HG03280 (cell line): Measurements from ENCODE around the gene CTSE.
"Not testable (repeated sequence)": the region's sequence is repeated elsewhere in the genome, so short reads cannot be mapped to it uniquely, and the experiment has no call there.

Source experiments
- ATAC-seq: cut with Tn5 transposase; IDR thresholded peaks from one replicate; pipeline ENCODE4 v1.9.1; 2021; ENCODE audit warnings: mild to moderate bottlenecking, moderate library complexity; ENCODE audit not compliant: unreplicated experiment

The CTSE gene

GRCh38 chr1:206023695-206024094 is at the start of gene CTSE:
CTSE (minus strand) TSS chr1:206023895; CDS start chr1:206023791, 104 bp downstream.
- no peak for ATAC-seq

DNA sequence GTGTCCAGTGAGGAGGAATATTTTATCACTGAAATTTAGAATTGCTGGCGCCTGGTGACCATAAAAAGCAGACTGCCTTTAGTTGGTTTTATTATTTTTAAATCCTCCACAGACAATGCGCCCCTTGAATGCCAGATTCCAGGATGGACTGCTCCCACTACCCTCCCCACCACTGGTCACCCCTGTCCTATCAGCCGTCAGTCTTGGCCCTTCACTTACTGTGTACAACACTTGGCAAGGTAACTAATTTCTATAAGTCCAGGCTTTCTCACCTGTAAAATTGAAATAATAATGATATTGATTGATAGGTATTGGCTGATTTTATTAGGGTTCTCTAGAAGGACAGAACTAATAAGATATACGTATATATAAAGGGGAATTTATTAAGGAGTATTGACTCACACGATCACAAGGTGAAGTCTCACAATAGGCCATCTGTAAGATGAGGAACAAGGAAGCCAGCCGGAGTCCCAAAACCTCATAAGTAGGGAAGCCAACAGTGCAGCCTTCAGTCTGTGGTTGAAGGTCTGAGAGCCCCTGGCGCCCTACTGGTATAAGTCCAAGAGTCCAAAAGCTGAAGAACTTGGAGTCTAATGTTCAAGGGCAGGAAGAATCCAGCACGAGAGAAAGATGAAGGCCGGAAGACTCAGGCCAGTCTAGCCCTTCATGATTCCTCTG is 47.1 kb upstream of the CTSE start:
- ATAC-seq: no peak

DNA sequence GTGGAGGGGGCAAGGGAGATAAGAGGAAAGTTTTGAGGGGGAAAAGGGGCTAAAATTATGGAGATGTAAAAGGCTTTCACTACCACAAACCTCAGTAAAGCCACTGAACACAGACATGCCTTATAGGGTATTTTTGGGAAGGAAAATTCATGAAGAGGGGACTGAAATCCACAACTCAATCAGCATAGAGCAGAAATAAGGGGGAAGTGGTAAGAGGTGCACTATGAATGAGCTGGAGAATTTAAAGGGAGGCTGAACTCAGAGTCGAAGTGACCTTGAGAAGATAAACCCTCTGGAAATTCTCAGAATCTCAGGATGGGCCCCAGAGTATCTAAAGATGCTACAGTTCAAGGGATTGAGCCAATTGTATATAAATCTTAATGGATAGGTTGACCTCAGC is 44.6 kb upstream of the CTSE start:
- ATAC-seq: no peak

DNA sequence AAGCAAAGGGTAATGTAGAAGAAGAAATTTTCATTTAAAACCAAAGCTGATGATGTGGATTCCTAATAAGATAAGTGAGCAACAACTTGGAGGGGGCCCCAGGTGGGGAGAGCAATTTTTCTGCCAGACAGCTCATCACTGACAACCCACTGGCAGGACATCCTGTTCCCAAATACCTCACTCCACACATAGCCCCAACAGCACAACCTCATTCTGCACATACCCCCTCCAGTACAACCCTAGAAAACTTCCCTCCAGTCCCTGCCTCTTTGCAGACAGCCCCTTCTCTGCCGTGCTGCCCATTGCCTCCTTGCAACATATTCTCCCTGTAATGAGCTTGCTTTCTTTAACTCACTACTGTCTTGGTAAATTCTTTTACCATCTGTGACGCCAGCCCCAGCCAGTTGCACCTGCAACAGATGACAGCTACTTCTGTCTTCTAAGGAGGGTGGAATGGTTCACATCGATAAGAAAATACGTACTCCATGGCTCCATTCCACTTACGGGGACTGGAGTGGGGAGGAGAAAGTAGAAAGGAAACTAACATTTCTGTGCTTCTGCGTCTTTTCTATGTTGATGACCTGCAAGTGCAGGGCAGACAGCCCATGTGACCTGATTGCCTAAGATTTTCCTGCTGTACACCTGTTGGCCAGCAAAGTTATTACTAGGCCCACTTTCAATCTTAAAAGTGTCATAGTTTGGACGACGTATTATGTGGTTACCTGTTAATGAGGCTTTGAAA is 44.0 kb upstream of the CTSE start:
- ATAC-seq: peak; percentile 42

GRCh38 chr1:206066479-206067171 is 42.9 kb upstream of the CTSE start:
- peak; percentile 90 for ATAC-seq

DNA sequence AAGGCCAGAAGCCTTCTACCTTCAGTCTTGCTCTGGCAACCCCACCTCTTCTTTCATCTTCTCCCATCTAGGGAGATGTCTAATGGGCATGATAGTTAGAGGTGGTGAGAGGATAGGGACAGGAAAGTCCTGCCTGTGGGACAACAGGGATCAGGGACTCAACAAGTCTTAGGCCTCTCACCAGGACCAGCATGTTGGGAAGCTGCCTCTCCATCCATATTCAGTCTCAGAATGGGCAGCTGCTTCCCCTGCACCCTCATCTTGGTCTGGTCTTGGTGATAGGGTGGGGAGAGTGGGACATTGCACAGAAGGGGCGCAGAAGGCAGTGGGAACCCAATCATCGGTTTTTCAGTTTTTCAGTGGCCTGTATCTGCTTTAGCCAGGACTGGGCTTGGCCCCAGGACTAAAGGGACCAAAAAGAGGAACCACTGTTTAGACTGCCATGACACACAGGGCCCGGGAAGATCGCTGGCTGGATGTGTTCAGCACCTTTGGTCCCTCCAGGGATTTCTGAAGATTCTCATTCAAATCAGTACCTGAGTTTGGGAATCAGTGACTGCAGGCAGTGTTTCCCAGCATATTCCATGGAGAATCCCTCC is 42.0 kb upstream of the CTSE start:
- ATAC-seq: no peak

GRCh38 chr1:206064501-206064900 is 40.8 kb upstream of the CTSE start:
- not testable (repeated sequence) for ATAC-seq

GRCh38 chr1:206064001-206064400 is 40.3 kb upstream of the CTSE start:
- ATAC-seq: not testable (repeated sequence)

GRCh38 chr1:206062464-206062863 is 38.8 kb upstream of the CTSE start:
- ATAC-seq: no peak

- ATAC-seq: no peak
Measured at GRCh38 chr1:206060844-206061243, 37.1 kb upstream of the CTSE start.

- ATAC-seq: no peak
Measured at GRCh38 chr1:206059355-206059915, 35.7 kb upstream of the CTSE start.

GRCh38 chr1:206058927-206059292 is 35.2 kb upstream of the CTSE start:
- ATAC-seq: no peak

DNA sequence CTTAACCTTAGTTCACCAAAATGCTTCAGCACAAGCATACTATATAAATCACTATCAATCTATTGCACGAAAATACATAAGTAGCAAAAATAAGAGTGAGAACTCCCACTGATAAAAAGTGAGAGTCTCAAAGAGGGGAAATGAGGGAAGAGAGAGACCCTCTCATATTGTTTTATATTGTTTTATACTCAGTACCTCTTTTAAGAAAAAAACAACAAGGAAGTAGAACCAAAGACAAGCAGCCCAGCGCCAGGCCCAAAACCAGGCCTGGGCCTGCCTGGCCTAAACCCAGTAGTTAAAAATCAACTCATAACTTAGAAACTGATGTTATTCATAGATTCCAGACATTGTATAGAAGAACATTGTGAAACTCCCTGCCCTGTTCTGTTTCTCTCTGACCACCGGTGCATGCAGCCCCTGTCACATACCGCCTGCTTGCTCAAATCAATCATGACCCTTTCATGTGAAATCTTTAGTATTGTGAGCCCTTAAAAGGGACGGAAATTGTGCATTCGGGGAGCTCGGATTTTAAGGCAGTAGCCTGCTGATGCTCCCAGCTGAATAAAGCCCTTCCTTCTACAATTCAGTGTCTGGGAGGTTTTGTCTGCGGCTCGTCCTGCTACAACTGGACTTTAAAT is 34.7 kb upstream of the CTSE start:
- ATAC-seq: not testable (repeated sequence)

GRCh38 chr1:206055639-206056323 is 32.1 kb upstream of the CTSE start:
- not testable (repeated sequence) for ATAC-seq

DNA sequence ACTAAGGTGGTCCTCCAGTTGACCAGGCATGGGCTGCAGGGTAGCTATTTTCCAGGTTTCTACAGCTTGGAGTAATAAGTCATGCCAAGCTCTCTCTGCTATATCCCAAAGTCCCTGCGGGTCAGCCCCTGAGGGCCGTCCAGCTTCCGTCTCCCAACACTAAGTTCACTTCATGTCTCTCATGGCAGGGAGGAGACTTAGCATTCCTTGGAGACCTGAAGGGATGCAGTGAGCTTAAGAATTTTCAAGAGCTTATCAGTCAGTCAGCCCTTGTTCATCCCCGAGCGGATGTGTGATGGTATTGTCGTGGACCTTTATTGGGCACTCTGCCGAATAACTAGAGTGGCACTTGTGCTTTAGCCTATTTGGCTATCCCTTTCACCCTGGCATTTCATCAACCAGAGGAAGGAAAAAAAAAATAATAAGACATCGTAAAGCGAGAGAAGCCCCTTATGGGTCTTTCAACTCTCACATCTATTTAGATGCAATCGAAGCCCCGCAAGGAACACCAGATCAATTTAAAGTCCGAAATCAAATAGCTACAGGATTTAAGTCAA is 31.5 kb upstream of the CTSE start:
- ATAC-seq: not testable (repeated sequence)

DNA sequence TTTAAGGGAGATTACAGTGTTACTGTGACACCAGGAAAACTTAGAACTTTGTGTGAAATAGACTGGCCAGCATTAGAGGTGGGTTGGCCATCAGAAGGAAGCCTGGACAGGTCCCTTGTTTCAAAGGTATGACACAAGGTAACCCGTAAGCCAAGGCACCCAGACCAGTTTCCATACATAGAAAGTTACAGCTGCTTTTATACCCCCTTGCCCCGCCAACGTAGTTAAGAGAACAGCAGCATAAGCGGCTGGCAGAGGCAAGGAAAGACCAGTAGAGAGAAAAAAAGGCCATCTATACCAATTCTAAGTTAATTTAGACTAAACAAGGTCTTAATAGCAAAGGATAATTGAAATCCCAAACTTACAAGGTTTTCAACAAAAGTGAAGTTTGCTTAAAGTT is 29.9 kb upstream of the CTSE start:
- not testable (repeated sequence) for ATAC-seq

GRCh38 chr1:206052919-206053610 is 29.4 kb upstream of the CTSE start, which contains the start of gene RHEX:
RHEX (plus strand) TSS chr1:206053173; CDS start chr1:206097829, 44,656 bp downstream.
- ATAC-seq: not testable (repeated sequence)

GRCh38 chr1:206052231-206052865 is 28.7 kb upstream of the CTSE start:
- ATAC-seq: not testable (repeated sequence)
